Stimulated activated naive CD8-positive, alpha-beta T cell treated with anti-CD3 and anti-CD28 coated beads, Interleukin-15, Interleukin-2, amounts not matched to agents 100 ng/mL and 50 ng/mL, for 24 hours (primary cell): Measurements from ENCODE around the gene HIVEP2.

ENCODE experiments used
- H3K27ac Mint-ChIP-seq: one replicate; pipeline ENCODE4 v1.8.0; 2021; ENCODE audit warnings: mild to moderate bottlenecking, mixed read lengths
- H3K27me3 Mint-ChIP-seq: one replicate; pipeline ENCODE4 v1.8.0; 2021; ENCODE audit warnings: mixed read lengths
- H3K36me3 Mint-ChIP-seq: one replicate; pipeline ENCODE4 v1.8.0; 2021; ENCODE audit warnings: low read depth, mixed read lengths
- H3K4me1 Mint-ChIP-seq: one replicate; pipeline ENCODE4 v1.8.0; 2021; ENCODE audit warnings: low read depth, mixed read lengths
- H3K4me3 Mint-ChIP-seq: one replicate; pipeline ENCODE4 v1.8.0; 2021; ENCODE audit warnings: mild to moderate bottlenecking, mixed read lengths
- H3K9me3 Mint-ChIP-seq: one replicate; pipeline ENCODE4 v1.8.0; 2021; ENCODE audit warnings: mixed read lengths

The HIVEP2 gene

DNA sequence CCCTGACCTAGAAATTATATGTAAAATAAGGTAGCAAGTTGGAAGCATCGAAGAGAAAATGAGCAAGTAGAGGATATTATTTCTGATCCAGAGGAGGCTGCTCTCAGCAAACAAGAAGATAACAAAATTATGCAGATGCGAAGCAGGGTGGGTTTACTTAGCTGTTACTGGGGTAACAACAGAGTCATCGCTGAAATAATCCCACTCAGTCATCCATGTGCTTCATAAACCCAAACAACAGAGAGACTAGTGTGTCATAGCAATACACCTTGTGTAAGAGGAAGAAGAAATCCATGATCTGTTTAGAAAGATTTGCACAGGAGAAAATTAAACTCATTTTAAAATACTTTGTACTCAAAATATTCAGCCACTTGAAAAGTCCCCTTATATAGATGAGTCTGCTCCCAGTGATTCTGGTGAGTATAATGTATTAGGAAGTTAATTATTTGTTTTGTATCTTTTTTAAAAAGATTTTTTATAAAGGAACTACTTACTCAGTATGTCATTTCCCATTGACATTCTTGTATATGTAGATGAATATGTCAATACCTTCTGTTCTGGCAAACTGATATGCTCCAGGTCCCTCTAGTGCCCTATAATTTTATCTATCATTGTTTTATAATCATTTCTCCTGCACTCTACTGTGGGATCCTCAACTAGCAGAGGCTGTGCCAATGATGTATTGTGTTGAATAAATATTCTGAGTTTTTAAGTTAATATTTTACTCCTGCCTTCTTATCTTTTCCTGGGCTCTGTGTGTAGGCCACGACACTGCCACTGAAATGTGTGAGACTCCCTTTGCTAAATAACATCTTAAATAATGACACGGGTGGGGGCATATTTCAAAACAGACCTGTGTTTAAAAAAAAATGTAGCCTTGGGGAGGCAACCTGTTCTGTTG is 8.6 kb upstream of the HIVEP2 start:
- Mint-ChIP-seq H3K9me3 (no peaks in the 10 kb centered on the region), H3K27me3 (no peaks in the 10 kb centered on the region), H3K36me3 (no peaks in the 10 kb centered on the region), H3K4me3 (no peak overlapping the region), H3K27ac (no peak overlapping the region), H3K4me1 (peaks cover 21% of the 10 kb centered on the region)

DNA sequence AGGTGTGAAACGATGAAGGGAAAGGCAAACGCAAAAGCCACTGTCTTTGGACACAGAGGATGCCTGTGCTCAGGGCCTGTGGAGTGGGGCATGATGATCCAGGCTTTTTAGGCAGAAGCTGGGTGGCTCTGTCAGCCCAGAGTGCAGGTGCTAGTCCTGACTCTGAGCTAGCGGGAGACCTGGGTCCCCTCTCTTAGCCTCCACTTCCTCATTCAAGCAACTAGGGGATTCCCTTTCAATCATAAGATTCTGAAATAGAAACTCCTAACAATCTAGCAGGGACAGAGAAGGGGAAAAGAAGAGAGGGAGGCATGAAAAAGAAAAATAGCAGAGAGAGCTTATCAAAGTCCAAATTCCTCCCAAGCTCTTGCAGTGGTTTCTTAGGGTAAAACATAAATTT is 7.6 kb upstream of the HIVEP2 start:
- Mint-ChIP-seq H3K9me3 (no peaks in the 10 kb centered on the region), H3K27me3 (no peaks in the 10 kb centered on the region), H3K4me3 (no peak overlapping the region), H3K27ac (no peak overlapping the region), H3K36me3 (no peaks in the 10 kb centered on the region), H3K4me1 (peaks cover 30% of the 10 kb centered on the region)

DNA sequence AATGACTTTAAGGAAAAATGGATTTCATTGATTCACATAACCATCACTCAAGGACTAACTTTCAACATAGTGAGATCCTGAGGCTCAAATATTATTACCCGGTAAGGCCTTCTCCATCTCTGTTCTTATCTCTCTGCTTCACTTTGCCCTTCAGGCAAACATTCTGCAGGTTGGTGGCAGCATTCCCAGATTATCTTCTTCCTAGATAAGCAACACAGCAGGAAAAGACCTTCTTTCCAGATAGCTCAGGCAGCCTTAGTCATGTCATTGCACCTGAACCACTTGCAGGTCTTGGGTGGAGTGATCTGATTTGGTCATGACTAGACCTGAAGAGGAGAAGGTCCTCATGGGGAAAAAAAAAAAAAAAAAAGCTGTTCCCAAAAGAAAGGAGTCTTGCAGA is 5.3 kb upstream of the HIVEP2 start:
- Mint-ChIP-seq H3K4me1 (peaks cover 32% of the 10 kb centered on the region), H3K9me3 (no peaks in the 10 kb centered on the region), H3K27me3 (no peaks in the 10 kb centered on the region), H3K27ac (no peak overlapping the region), H3K36me3 (no peaks in the 10 kb centered on the region), H3K4me3 (no peak overlapping the region)

DNA sequence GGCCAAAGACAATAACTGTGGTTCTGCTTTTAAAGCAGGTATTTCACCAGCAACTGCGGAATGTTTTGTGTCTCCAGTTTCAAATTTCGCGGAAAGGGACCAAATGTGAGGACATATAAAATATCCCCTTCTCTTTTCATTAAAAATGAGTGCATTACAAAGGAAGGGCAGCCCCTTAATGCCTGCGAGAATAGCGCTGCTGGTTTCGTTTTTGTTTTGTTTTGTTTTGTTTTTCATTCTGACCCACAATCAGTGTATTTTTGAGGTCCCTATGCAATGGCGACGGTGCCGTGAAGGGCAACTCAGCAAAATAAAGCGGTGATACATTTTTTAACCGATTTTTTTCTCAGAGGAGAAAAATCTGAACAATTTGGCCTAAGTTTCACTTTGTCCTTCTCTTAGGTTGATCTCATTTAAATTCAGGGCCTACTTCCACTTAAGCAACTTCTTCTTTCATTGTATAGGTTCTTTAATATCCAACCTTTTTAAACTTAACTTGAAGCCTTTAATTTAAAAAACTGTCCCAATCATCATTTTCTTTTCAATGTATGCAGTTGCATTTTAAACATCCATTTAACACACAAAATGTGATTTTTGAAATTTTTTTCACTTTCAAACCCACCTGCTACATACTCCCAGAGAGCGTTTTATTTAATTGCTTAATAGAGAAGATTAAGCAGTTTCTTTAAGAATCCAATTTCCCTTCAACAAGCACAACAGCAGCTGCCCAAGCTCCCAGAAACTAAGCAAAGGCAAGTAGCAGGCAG is 2.9 kb upstream of the HIVEP2 start:
- H3K27ac Mint-ChIP-seq, result peak overlapping the region; percentile 94
- peaks cover 3% of the 10 kb centered on the region for H3K27me3 Mint-ChIP-seq
- no peaks in the 10 kb centered on the region for H3K9me3 Mint-ChIP-seq
- peak overlapping the region; percentile 89 for H3K4me3 Mint-ChIP-seq
- peaks cover 5% of the 10 kb centered on the region for H3K36me3 Mint-ChIP-seq
- H3K4me1 Mint-ChIP-seq, result peaks cover 41% of the 10 kb centered on the region

DNA sequence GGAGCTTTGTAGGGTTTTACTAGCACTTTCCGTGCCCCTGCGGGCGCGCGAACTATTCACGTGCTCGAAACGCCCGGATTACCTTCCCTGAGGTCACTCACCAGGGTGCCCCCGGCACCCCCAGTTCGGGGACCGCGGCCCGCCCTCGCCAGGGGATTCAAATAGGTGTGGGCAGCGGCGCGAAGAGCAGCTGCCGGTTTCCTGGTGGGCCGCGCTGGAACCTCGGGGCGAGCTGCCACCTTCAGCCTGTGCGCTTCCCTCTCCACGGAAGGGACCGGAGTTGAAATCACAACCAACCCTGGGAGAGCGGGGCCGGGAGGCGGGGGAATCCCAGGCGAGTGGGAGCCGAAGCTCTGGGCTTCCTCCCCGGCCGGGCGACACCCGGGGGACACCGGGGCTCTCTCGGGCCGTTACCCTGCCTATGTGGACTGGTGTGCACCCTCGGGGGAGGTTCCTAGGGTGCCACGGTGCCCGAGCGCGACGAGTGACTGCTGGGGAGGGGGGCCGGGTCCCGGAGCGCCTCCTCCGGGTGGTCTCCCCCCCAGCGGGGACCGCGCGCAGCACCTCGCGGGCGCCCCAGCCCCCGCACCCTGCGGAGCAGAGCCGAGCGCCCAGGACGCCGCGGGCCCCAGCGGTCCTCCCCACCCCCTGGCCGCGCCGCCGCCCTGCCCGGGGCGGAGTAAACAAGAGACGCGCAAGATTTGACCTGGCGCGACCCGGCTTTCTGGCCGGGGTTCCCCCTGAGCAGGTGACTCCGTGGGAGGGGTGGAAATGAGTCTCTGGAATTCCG is 2.1 kb upstream of the HIVEP2 start:
- Mint-ChIP-seq H3K9me3 (no peaks in the 10 kb centered on the region), H3K27ac (peak overlapping the region; percentile 96), H3K36me3 (peaks cover 10% of the 10 kb centered on the region), H3K27me3 (peaks cover 3% of the 10 kb centered on the region), H3K4me3 (peak overlapping the region; percentile 90), H3K4me1 (peaks cover 41% of the 10 kb centered on the region)

DNA sequence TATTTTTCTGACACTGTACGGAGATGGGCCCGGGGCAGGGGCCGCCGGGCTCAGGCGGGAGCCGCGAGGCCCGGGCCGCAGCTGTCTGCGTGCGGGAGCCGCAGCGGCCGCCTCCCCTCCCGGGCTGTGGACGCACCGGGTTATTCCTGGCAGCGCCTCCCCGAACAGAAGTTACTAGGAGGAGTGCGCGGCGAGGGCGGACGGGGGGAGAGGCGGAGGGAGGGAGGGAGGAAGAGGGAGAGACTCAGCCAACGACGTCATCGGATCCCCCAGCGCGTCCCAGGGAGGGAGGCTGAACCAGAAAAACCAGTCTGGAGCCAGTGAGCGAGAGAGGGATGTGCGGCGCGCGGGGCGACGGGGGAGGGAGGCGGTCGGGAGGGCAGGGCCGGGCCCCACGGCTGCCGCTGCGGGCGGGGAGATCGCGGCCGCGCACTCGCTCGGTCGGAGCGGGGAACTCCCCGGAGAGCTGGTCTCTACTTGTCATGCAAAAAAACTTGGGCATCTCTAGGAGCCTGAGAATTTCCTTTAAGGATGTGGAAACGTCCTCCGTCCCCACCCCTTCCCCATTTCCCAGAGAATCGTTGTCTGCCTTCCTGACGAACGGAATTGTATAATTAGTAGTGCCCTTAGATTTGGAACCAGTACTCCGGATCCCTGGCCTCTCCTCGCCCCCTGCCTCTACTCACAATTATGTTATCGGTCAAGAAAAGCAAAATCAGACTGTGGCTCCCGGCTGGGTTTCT is 1.4 kb upstream of the HIVEP2 start:
- H3K4me3 Mint-ChIP-seq, result peak overlapping the region; percentile 90
- peak overlapping the region; percentile 96 for H3K27ac Mint-ChIP-seq
- H3K36me3 Mint-ChIP-seq, result peaks cover 10% of the 10 kb centered on the region
- peaks cover 43% of the 10 kb centered on the region for H3K4me1 Mint-ChIP-seq
- peaks cover 3% of the 10 kb centered on the region for H3K27me3 Mint-ChIP-seq
- H3K9me3 Mint-ChIP-seq, result no peaks in the 10 kb centered on the region

DNA sequence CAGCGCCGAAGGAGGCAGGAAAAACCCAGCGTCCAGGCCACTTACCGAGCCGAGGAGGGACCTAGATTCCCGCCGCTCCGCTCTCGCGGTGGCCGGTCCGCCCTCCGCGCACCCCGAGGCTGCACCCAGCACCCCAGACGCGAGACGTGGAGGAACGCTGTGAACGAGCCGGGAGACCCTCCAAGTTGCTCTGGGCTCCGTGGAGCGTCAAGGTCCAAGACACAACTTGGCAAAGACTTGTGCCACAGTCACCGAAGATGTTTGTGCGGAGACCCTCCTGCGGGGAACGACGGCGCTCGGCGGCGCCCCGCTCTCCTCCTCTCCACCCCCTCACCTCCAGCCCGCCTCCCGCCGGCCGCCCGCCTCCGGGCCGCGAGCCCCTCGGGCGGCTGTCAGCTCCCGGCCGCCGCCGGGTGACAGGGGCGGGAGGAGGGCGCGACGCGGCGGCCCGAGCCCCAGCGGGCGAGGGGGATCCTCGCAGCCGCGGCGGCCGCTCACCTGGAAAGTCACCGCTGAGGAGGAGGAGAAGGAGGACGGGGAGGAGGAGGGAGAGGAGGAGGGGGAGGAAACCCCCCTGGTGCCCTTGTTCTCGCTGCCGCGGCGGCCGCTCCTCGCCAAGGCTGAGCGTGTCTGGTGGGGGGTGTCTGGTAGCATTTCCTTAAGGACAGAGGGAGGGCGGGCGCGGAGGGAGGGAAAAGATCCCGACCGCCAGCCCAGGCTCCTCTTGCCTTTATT is 637 bp upstream of the HIVEP2 start:
- peaks cover 51% of the 10 kb centered on the region for H3K4me1 Mint-ChIP-seq
- peak overlapping the region; percentile 90 for H3K4me3 Mint-ChIP-seq
- no peaks in the 10 kb centered on the region for H3K9me3 Mint-ChIP-seq
- H3K27ac Mint-ChIP-seq, result peak overlapping the region; percentile 99
- H3K36me3 Mint-ChIP-seq, result peaks cover 15% of the 10 kb centered on the region
- H3K27me3 Mint-ChIP-seq, result peaks cover 3% of the 10 kb centered on the region

DNA sequence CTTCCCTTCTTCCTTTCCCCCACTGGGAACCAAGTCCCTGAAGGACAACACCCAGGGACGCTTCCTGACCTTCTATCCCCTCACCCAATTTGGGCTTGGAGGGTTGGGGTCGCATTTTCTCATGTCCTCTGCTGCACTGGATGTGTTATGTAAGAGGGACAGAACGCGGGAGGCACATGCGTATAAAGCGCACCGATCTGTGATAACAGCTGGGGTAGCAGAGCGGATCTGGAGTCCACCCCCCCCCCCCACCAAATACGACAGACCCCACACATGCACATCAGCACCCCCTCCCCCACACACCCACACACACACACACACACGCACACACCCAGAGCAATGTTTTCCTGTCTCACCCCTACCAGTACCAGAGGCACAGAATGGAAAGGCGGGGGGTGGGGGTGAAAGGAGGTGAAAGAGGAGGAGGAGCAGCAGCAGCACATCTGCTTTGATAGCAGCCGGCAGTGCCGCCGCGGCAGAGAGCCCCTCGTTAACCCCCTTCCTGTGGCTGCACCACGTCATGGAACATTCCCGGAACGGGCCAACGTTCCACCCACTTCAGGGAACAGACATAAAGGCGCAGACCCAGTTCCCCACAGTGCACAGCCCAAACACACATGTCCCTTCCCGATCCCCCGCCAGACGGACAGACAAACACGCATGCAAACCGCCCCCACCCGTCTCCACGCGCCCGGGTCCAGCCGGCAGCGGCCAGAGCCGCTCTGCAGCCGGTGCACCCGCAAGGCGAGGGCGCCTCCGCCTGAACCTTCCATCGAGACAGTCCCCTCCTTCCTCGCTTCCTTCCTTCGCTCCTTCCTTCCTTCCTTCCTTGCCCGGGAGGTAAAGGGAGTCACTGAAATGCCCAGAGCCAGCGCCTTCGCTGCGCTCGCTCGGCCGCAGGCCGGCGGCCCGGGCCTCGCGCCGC is 590 bp downstream of the HIVEP2 start:
- peaks cover 62% of the 10 kb centered on the region for H3K4me1 Mint-ChIP-seq
- H3K27ac Mint-ChIP-seq, result peak overlapping the region; percentile 98
- H3K9me3 Mint-ChIP-seq, result no peaks in the 10 kb centered on the region
- H3K36me3 Mint-ChIP-seq, result peaks cover 16% of the 10 kb centered on the region
- peak overlapping the region; percentile 90 for H3K4me3 Mint-ChIP-seq
- peaks cover 3% of the 10 kb centered on the region for H3K27me3 Mint-ChIP-seq

DNA sequence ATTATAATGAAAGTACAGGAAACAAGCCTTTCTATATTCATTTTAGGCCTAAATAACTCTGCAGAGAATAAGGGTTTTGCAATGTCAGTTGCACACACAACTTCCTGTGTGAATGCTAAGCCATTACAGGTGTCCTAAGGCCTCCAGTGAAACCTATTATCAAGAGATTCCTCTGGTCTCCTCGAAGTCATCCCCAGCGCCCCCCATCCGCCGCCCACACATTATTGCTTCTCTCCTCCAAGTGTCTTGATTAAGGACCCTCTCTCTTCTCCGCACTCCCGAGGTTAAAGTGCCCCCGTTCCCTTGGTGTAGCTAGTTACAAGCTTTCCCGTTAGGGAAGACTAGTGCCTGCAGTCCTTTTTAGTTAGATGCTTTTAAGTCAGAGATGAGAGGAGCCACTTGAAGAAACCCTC is 1.3 kb downstream of the HIVEP2 start:
- Mint-ChIP-seq H3K9me3 (no peaks in the 10 kb centered on the region), H3K27ac (peak overlapping the region; percentile 98), H3K36me3 (peaks cover 20% of the 10 kb centered on the region), H3K27me3 (peaks cover 3% of the 10 kb centered on the region), H3K4me1 (peaks cover 69% of the 10 kb centered on the region), H3K4me3 (peak overlapping the region; percentile 90)

DNA sequence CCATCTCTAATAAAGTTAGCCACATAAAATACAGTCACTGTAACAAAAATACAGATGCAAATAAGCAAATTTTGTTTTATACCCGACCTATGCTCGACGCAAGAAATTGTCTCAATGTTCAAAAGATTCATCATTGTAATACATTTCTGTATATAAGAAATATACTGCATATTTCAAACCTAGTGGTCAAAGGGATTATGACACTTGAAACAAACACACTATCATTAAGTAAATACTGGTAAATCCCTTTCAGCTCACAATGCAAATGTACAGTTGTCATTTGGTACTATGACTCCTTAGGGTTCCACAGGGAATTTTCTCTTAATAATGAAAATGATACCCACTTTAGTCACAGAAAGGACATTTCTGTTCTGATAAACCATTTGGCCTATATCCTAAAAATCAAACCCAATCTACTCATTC is 2.2 kb downstream of the HIVEP2 start:
- H3K4me1 Mint-ChIP-seq, result peaks cover 71% of the 10 kb centered on the region
- H3K4me3 Mint-ChIP-seq, result peak overlapping the region; percentile 90
- peaks cover 3% of the 10 kb centered on the region for H3K27me3 Mint-ChIP-seq
- no peaks in the 10 kb centered on the region for H3K9me3 Mint-ChIP-seq
- H3K36me3 Mint-ChIP-seq, result peaks cover 29% of the 10 kb centered on the region
- peak overlapping the region; percentile 98 for H3K27ac Mint-ChIP-seq

DNA sequence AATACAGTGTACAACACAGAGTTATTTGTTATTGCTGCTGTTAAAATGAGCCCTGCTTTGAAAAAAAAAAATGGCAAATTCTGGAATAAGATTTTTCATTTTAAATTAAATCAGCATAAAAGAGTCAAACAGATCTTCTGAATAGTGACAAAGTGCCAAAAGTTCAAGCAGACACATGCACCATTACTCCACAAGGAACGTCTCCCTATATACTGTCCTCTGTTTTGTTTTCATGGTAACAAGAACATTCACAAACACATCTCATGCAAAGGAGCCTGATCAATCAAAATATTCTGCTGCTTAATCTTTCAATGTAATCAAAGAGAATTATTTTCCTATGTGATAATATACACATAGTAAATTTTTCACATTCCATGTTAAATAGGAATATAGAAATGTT is 2.7 kb downstream of the HIVEP2 start:
- Mint-ChIP-seq H3K36me3 (peaks cover 34% of the 10 kb centered on the region), H3K27me3 (peaks cover 3% of the 10 kb centered on the region), H3K27ac (peak overlapping the region; percentile 98), H3K4me1 (peaks cover 73% of the 10 kb centered on the region), H3K4me3 (peak overlapping the region; percentile 90), H3K9me3 (no peaks in the 10 kb centered on the region)

DNA sequence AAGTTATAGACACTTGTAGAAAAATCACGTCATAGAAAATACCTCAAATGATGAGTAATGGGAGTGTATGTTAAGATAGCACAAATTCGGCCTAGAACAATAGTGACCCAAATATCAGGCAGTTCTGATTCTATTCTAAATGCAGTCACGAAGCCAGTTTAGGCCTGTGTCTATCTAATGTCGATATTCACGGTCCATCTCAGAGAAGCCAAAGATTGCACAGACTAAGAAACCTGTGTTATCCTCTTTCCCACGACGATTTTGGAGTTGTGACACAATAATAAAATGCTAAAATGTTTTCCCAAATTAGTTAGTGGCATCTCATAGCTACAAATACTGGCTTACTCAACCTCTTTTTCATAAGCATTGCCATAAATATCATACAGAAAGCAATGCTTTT is 4.0 kb downstream of the HIVEP2 start:
- Mint-ChIP-seq H3K36me3 (peaks cover 45% of the 10 kb centered on the region), H3K4me3 (peak overlapping the region; percentile 90)

DNA sequence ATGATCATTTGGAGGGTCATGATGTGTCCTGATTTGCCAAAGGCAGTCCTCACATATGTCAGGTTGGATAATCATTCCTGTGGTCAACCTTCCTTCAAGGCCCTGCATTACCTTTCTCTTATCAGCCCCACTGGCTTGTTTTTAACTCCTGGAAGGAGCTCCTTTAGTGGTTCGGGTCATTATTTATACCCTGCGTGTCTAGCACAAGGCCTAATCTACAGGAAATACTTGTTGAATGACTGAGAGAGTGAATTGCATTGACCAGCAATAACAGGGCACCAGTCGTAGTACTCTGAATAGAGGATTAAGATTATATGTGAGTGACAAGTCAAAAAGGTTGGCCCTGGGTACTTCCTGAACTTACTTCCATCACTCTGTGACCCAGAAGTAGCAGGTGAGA is 4.5 kb downstream of the HIVEP2 start:
- Mint-ChIP-seq H3K36me3 (peaks cover 50% of the 10 kb centered on the region), H3K4me3 (peak overlapping the region; percentile 90), H3K4me1 (peaks cover 90% of the 10 kb centered on the region), H3K27ac (peak overlapping the region; percentile 98), H3K9me3 (no peaks in the 10 kb centered on the region), H3K27me3 (peaks cover 3% of the 10 kb centered on the region)

More for the DNA sequence above, 4.0 kb downstream of the HIVEP2 start:
- peaks cover 85% of the 10 kb centered on the region for H3K4me1 Mint-ChIP-seq
- H3K27ac Mint-ChIP-seq, result peak overlapping the region; percentile 98
- H3K9me3 Mint-ChIP-seq, result no peaks in the 10 kb centered on the region
- H3K27me3 Mint-ChIP-seq, result peaks cover 3% of the 10 kb centered on the region
